DOHH2 (cell line): ENCODE measurements around the gene MARF1.
"Not testable (repeated sequence)": the region's sequence is repeated elsewhere in the genome, so short reads cannot be mapped to it uniquely, and the experiment has no call there.

Experiments
- H3F3A ChIP-seq: fragments of 200-600 bp; sonication (generic), shearing (Covaris generic); 2 replicates; pipeline ENCODE4 v1.6.0; 2016; ENCODE audit warnings: antibody characterized with exemption, mild to moderate bottlenecking; ENCODE audit not compliant: control insufficient read depth, insufficient read depth
- H3K27ac ChIP-seq: fragments of 200-600 bp; sonication (generic); 2 replicates; pipeline ENCODE4 v1.5.1; 2014; ENCODE audit warnings: low read depth, mild to moderate bottlenecking, low read length, moderate library complexity
- H3K27me3 ChIP-seq: fragments of 200-600 bp; sonication (generic); 2 replicates; pipeline ENCODE4 v1.6.1; 2014; ENCODE audit warnings: mild to moderate bottlenecking, low read length, mixed read lengths; ENCODE audit not compliant: control insufficient read depth
- H3K36me3 ChIP-seq: fragments of 200-600 bp; sonication (generic); 2 replicates; pipeline ENCODE4 v1.6.1; 2014; ENCODE audit warnings: mild to moderate bottlenecking, low read length, moderate library complexity, mixed read lengths; ENCODE audit not compliant: control insufficient read depth
- H3K4me1 ChIP-seq: fragments of 200-600 bp; sonication (generic); 2 replicates; pipeline ENCODE4 v1.6.1; 2014; ENCODE audit warnings: mild to moderate bottlenecking, low read length, mixed read lengths; ENCODE audit not compliant: control insufficient read depth
- H3K4me2 ChIP-seq: fragments of 200-600 bp; sonication (generic); 2 replicates; pipeline ENCODE4 v1.6.0; 2014; ENCODE audit warnings: mild to moderate bottlenecking, low read length, moderate library complexity
- H3K4me3 ChIP-seq: fragments of 200-600 bp; sonication (generic); 2 replicates; pipeline ENCODE4 v1.5.1; 2014; ENCODE audit warnings: mild to moderate bottlenecking, low read length, mixed read lengths
- H3K79me2 ChIP-seq: fragments of 200-600 bp; sonication (generic); 2 replicates; pipeline ENCODE4 v1.6.1; 2014; ENCODE audit warnings: mild to moderate bottlenecking, low read length, mixed read lengths; ENCODE audit not compliant: control insufficient read depth
- H3K9me2 ChIP-seq: fragments of 200-600 bp; sonication (generic); replicated peaks from 2 replicates; pipeline ENCODE4 v1.6.1; 2014; ENCODE audit warnings: mild to moderate bottlenecking, low read length, mixed read lengths; ENCODE audit not compliant: control insufficient read depth
- H3K9me3 ChIP-seq: fragments of 200-600 bp; sonication (generic); 2 replicates; pipeline ENCODE4 v1.6.1; 2014; ENCODE audit warnings: antibody characterized with exemption, low read length, mixed read lengths; ENCODE audit not compliant: control insufficient read depth, insufficient read depth
- H4K20me1 ChIP-seq: fragments of 200-600 bp; sonication (generic); 2 replicates; pipeline ENCODE4 v1.6.0; 2014; ENCODE audit warnings: low read depth, mild to moderate bottlenecking, antibody characterized with exemption, low read length, moderate library complexity; ENCODE audit not compliant: control insufficient read depth, insufficient read depth
- EZH2phosphoT487 ChIP-seq: fragments of 200-600 bp; sonication (generic); IDR thresholded peaks from 2 replicates; pipeline ENCODE4 v1.6.1; 2017; ENCODE audit warnings: borderline replicate concordance, mild to moderate bottlenecking, antibody characterized with exemption, low read length, moderate library complexity, mixed read lengths
- TF ChIP-seq, protein P1 (sequence below): fragments of 200-600 bp; sonication (generic); IDR thresholded peaks from one replicate; pipeline ENCODE4 v1.5.1; 2014; ENCODE audit warnings: antibody characterized with exemption, mild to moderate bottlenecking, low read depth, low read length; ENCODE audit not compliant: poor library complexity, severe bottlenecking

The MARF1 gene

DNA sequence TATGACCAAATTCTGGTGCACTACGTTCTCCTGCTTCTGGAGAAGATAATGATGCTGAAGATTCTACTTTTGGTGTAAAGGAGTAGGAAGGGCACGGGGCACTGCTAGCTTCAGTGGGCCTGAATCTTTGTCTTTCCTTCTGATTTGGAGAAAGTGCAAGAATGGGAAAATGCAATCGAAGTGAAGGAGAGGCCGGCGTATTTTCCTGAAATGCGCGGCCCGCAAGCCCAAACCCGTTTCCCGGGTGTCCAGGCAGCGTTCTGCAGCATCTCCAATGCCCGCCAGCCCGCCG is 6.7 kb upstream of the MARF1 start:
- TF ChIP-seq EZH2phosphoT487, result no peak
- TF ChIP-seq, protein P1, sequence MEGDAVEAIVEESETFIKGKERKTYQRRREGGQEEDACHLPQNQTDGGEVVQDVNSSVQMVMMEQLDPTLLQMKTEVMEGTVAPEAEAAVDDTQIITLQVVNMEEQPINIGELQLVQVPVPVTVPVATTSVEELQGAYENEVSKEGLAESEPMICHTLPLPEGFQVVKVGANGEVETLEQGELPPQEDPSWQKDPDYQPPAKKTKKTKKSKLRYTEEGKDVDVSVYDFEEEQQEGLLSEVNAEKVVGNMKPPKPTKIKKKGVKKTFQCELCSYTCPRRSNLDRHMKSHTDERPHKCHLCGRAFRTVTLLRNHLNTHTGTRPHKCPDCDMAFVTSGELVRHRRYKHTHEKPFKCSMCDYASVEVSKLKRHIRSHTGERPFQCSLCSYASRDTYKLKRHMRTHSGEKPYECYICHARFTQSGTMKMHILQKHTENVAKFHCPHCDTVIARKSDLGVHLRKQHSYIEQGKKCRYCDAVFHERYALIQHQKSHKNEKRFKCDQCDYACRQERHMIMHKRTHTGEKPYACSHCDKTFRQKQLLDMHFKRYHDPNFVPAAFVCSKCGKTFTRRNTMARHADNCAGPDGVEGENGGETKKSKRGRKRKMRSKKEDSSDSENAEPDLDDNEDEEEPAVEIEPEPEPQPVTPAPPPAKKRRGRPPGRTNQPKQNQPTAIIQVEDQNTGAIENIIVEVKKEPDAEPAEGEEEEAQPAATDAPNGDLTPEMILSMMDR, result no peak
- no peaks in the 10 kb centered on the region for H3K27me3 ChIP-seq
- 0 out of 2 replicates have a peak, but pooled peaks cover 7% of the 10 kb centered on the region for H4K20me1 ChIP-seq
- peak overlapping the region; percentile 79 for H3K4me2 ChIP-seq
- H3K36me3 ChIP-seq, result peaks cover 25% of the 10 kb centered on the region
- H3K9me2 ChIP-seq, result no peaks in the 10 kb centered on the region
- H3K79me2 ChIP-seq, result peaks cover 50% of the 10 kb centered on the region
- H3K4me3 ChIP-seq, result peak overlapping the region; percentile 88
- no peaks in the 10 kb centered on the region for H3K9me3 ChIP-seq
- peaks cover 8% of the 10 kb centered on the region for H3F3A ChIP-seq
- H3K27ac ChIP-seq, result peak overlapping the region; percentile 29
- peaks cover 45% of the 10 kb centered on the region for H3K4me1 ChIP-seq

DNA sequence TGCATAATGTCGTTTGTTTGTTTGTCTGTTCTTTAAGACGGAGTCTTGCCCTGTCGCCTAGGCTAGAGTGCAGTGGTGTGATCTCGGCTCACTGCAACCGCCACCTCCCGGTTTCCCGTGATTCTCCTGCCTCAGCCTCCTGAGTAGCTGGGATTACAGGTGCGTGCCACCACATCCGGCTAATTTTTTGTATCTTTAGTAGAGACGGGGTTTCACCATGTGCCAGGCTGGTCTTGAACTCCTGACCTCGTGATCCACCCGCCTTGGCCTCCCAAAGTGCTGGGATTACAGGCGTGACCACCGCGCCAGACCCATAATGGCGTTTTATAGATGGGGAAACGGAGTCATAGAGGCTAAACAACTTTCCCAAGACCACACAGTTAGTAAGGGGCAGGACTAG is 6.4 kb upstream of the MARF1 start:
- H4K20me1 ChIP-seq, H3K9me3 ChIP-seq, H3K27me3 ChIP-seq, H3K9me2 ChIP-seq: not testable (repeated sequence)
- H3K4me1 ChIP-seq, result peaks cover 49% of the 10 kb centered on the region
- H3K27ac ChIP-seq, result peak overlapping the region; percentile 29
- H3K4me3 ChIP-seq, result peak overlapping the region; percentile 88
- H3F3A ChIP-seq, result peaks cover 11% of the 10 kb centered on the region
- peak overlapping the region; percentile 79 for H3K4me2 ChIP-seq
- H3K79me2 ChIP-seq, result peaks cover 46% of the 10 kb centered on the region
- peaks cover 22% of the 10 kb centered on the region for H3K36me3 ChIP-seq

DNA sequence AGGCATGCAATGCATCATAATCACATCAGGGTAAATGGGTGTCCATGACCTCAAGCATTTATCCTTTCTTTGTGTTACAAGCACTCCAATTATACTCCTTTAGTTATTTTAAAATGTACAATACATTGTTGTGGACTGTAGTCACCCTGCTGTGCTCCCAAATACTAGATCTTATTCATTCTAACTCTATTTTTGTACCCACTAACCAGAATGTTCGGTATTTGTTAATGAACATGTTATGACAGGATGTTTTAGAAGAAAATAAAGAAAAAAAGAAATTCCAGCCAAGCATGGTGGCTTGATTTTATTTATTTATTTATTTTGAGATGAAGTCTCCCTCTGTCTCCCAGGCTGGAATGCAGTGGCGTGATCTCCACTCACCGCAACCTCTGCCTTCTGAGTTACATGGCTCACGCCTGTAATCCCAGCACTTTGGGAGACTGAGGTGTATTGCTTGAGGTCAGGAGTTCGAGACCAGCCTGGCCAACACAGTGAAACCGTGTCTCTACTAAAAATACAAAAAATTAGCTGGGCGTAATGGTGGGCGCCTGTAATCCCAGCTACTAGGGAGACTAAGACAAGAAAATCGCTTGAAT is 5.3 kb upstream of the MARF1 start:
- H3K4me1 ChIP-seq, result peaks cover 55% of the 10 kb centered on the region
- no peak overlapping the region for H3K27ac ChIP-seq
- no peaks in the 10 kb centered on the region for H3K9me2 ChIP-seq
- TF ChIP-seq EZH2phosphoT487, result no peak
- TF ChIP-seq, protein P1, result no peak
- peaks cover 16% of the 10 kb centered on the region for H3F3A ChIP-seq
- peaks cover 14% of the 10 kb centered on the region for H3K36me3 ChIP-seq
- H3K9me3 ChIP-seq, result no peaks in the 10 kb centered on the region
- H3K4me3 ChIP-seq, result no peak overlapping the region
- H3K4me2 ChIP-seq, result no peak overlapping the region
- peaks cover 35% of the 10 kb centered on the region for H3K79me2 ChIP-seq
- H4K20me1 ChIP-seq, result 0 out of 2 replicates have a peak, but pooled peaks cover 3% of the 10 kb centered on the region
- no peaks in the 10 kb centered on the region for H3K27me3 ChIP-seq

DNA sequence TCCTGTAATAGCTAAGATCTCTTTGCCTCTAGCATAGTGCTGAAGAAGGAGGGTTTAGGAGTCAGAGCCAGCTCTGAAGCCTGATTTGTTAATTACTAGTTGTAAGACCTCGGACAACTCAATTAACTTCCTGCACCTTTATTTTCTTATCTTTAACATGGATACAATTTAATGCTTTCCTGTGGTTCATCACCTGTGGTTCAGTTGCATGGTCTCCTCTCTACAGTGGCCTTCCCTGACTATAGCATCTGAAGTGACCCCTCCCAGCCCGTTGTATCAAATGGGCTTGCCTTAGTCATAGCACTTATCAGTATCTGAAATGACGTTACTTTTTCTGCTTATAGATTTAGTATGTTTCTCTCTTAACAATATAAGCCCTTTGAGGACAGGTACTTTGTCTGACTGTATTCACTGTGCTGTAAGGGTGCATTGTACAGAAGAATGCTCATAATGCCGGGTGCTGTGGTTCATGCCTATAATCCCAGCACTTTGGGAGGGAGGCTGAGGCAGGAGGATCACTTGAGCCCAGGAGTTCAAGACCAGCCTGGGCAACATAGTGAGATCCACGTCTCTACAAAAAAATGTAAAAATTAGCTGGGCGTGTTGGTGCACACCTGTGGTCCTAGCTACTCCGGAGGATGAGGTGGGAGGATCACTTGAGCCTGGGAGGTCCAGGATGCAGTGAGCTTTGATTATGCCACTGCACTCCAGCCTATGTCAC is 4.5 kb upstream of the MARF1 start:
- Histone ChIP-seq H3K4me2 (no peak overlapping the region), H3K9me3 (no peaks in the 10 kb centered on the region), H3F3A (peaks cover 16% of the 10 kb centered on the region), H3K9me2 (no peaks in the 10 kb centered on the region), H3K4me3 (no peak overlapping the region), H3K4me1 (peaks cover 47% of the 10 kb centered on the region), H3K36me3 (peaks cover 6% of the 10 kb centered on the region), H3K27me3 (no peaks in the 10 kb centered on the region), H3K79me2 (peaks cover 27% of the 10 kb centered on the region), H3K27ac (no peak overlapping the region), H4K20me1 (no peaks in the 10 kb centered on the region)
- TF ChIP-seq, protein P1, result no peak
- TF ChIP-seq EZH2phosphoT487, result no peak

DNA sequence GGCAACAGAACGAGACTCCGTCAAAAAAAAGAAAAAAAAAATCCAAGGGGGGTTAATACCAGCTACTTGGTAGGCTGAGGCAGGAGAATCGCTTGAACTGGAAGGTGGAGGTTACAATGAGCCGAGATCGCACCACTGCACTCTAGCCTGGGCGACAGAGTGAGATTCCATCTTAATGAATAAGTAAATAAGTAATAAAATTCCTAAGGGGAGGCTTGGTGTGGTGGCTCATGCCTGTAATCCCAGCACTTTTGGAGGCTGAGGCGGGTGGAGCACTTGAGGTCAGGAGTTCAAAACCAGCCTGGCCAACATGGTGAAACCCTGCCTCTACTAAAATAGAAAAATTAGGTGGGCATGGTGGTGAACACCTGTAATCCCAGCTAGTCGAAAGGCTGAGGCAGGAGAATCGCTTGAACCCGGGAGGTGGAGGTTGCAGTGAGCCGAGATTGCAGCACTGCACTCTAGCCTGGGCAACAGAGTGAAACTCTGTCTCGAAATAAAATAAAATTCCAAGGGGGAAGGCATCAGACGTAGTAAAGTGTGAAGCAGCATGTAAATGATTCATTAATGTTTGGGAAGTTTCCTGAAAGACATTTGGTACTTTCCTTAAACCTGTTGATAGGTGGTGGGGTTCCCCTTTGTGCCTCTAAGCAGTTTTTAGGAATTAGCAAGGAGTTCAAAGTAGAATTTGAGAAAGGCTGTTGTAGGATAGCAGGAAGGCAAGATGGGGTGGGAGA is 3.8 kb upstream of the MARF1 start:
- H3K27ac ChIP-seq, H3K36me3 ChIP-seq, H4K20me1 ChIP-seq, H3K4me2 ChIP-seq, H3K9me3 ChIP-seq, H3K27me3 ChIP-seq, H3K4me3 ChIP-seq, H3K9me2 ChIP-seq: not testable (repeated sequence)
- H3K79me2 ChIP-seq, result peaks cover 26% of the 10 kb centered on the region
- H3F3A ChIP-seq, result peaks cover 22% of the 10 kb centered on the region
- peaks cover 40% of the 10 kb centered on the region for H3K4me1 ChIP-seq
